Body of pancreas (tissue), 4 donors: ENCODE data around the gene ARFGAP2. TPM values are rescaled to one million over a fixed set of nuclear protein-coding genes. Genes with fewer than 3 reads are reported as not detected.
A peak's percentile ranks its signal among the peaks of the same experiment; 100 is the strongest.

ENCODE experiments used
- ATAC-seq: fragments of 150-250 bp; one replicate; pipeline ENCODE4 v1.9.1; 2016
- DNase-seq, 4 donors: peaks; one replicate each; pipeline ENCODE4 v3.0.0-alpha.2; 2019
- H3K27ac ChIP-seq, 4 donors: fragments of 200-600 bp; sonication (generic); 1 replicate in 3 of 4; 2 replicates in 1 of 4; pipeline versions ENCODE4 v1.5.1 to v1.6.1; 2016 to 2019; ENCODE audit warnings: mild to moderate bottlenecking in 1 of 4, mixed read lengths in 1 of 4, moderate library complexity in 1 of 4
- H3K27me3 ChIP-seq, 2 donors: fragments of 200-600 bp; sonication (generic); one replicate each; pipeline ENCODE4 v1.6.0; 2016; ENCODE audit warnings: mild to moderate bottlenecking in 1 of 2
- H3K36me3 ChIP-seq, 2 donors: fragments of 200-600 bp; sonication (generic); replicated peaks in 1 of 2; 2 replicates each; pipeline ENCODE4 v1.5.1; 2016; ENCODE audit warnings: low read depth in 2 of 2; ENCODE audit not compliant: insufficient read depth in 1 of 2
- H3K4me1 ChIP-seq: fragments of 200-600 bp; sonication (generic); one replicate; pipeline ENCODE4 v1.6.0; 2016
- H3K4me3 ChIP-seq, 2 donors: fragments of 200-600 bp; sonication (generic); 1 replicate in 1 of 2; 2 replicates in 1 of 2; pipeline ENCODE4 v1.5.1; 2016 to 2019
- H3K9me3 ChIP-seq, 3 donors: fragments of 200-600 bp; sonication (generic); 1 replicate in 2 of 3; 2 replicates in 1 of 3; pipeline ENCODE4 v1.5.1; 2016
- POLR2A ChIP-seq, 3 donors: fragments of 450-650 bp; IDR thresholded peaks; one replicate each; pipeline ENCODE4 v1.6.1; 2016; ENCODE audit warnings: antibody characterized with exemption in 3 of 3, mild to moderate bottlenecking in 2 of 3
- WGBS, 2 donors: methylation state at CpG; one replicate each; pipeline ENCODE4 v1.1.5; 2017; 5-methylcytosine and 5-hydroxymethylcytosine counted together
- intact Hi-C: fragments of 100-400 bp; cut with DNase I; formaldehyde crosslinking; loops from one replicate; pipeline ENCODE4 v1.15.1; 2023
- total RNA-seq, 2 donors: library from RNA; depleted of rRNA; stranded (reverse); fragments of >200 nt; gene quantifications; one replicate each; pipeline ENCODE4 v1.1.0, GENCODE V29; 2016
- TF ChIP-seq, protein P1 (sequence below), 7 experiments: fragments of 450-650 bp in 4 of 7; fragments of 200-600 bp in 3 of 7; sonication (generic) in 3 of 7; IDR thresholded peaks; one replicate each; pipeline ENCODE4 v1.5.1; 2016 to 2019; ENCODE audit warnings: antibody characterized with exemption in 7 of 7

Gene ARFGAP2
- total RNA-seq, 2 donors from 2014 or later = 143 to 212 TPM

DNA sequence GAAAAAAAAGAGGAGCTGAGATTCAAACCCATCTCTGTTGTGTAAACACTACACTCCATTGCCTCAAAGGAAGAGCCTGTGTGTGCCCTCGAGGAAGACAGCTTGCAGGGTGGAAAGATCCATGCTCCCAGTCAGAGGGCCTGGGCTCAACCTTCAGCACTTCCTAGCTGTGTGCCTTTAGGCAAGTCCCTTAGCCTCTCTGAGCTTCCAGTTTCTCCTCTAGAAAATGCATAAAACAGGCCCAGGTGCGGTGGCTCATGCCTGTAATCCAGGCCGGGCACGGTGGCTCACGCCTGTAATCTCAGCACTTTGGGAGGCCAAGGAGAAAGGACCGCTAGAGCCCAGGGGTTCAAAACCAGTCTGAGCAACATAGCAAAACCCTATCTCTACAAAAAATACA, 4.6 kb upstream of the ARFGAP2 start:
- no peak for ATAC-seq
- WGBS, 2 donors = 82 to 88% methylated on average over 6 of the region's 6 CpGs

DNA sequence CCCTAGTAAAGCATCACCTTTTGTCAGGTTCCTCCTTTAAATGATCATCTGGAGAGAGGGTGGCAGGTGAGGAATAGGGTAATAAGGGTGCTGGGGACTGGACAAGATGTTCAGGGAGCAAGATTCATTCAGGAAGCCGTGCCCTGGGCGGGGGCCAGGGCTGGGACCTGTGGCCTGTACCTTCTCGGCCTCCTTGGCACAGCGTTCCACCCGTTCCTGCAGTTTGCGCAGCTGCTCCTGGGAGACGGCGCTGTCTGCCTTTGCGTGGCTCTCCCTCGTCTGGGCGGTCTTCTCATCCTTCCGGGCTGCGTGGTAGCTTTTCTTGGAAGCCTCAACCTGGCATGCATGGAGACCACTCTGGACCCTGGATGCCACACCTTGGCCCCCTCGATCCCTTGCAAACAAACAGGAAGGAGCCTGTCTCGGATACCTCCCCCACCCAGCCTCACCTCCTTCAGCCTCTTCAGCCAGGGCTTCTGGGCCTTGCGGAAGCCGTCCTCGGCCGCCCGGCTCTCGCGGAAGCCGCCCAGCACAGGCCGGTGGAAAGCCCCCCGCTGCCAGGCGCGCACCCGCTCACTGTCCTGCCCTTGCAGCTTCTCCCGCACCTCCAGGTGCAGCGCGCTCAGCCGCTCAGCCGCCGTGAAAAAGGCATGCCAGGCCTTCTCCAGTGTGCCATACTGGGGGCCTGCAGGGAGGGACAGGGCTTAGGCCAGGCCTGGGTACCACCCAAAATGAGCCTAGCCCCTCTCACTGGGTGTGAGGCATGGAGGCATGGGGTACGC, 3.5 kb upstream of the ARFGAP2 start:
- Histone ChIP-seq H3K27me3 (no peaks in the 10 kb centered on the region), H3K27ac (no peak overlapping the region), H3K4me3 (no peak overlapping the region), H3K36me3 (no peaks in the 10 kb centered on the region), H3K4me1 (peaks cover 36% of the 10 kb centered on the region), H3K9me3 (no peaks in the 10 kb centered on the region)
- intact Hi-C loops = no loop called here
- TF ChIP-seq, protein P1, sequence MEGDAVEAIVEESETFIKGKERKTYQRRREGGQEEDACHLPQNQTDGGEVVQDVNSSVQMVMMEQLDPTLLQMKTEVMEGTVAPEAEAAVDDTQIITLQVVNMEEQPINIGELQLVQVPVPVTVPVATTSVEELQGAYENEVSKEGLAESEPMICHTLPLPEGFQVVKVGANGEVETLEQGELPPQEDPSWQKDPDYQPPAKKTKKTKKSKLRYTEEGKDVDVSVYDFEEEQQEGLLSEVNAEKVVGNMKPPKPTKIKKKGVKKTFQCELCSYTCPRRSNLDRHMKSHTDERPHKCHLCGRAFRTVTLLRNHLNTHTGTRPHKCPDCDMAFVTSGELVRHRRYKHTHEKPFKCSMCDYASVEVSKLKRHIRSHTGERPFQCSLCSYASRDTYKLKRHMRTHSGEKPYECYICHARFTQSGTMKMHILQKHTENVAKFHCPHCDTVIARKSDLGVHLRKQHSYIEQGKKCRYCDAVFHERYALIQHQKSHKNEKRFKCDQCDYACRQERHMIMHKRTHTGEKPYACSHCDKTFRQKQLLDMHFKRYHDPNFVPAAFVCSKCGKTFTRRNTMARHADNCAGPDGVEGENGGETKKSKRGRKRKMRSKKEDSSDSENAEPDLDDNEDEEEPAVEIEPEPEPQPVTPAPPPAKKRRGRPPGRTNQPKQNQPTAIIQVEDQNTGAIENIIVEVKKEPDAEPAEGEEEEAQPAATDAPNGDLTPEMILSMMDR (IDR thresholded peaks at IDR 0.05) = no peak
- no peak for TF ChIP-seq POLR2A (IDR thresholded peaks at IDR 0.05)
- 91 to 93% methylated on average over 18 to 35 of the region's 35 CpGs for WGBS, 2 donors
- DNase-seq = no peak
- no peak for ATAC-seq

More for the DNA sequence above, 4.6 kb upstream of the ARFGAP2 start:
- H3K4me3 ChIP-seq = no peak overlapping the region
- H3K27me3 ChIP-seq = no peaks in the 10 kb centered on the region
- H3K9me3 ChIP-seq = no peaks in the 10 kb centered on the region
- intact Hi-C loops = no loop called here
- no peak for TF ChIP-seq POLR2A (IDR thresholded peaks at IDR 0.05)
- TF ChIP-seq, protein P1 (IDR thresholded peaks at IDR 0.05) = no peak
- no peaks in the 10 kb centered on the region for H3K36me3 ChIP-seq
- H3K4me1 ChIP-seq = peaks cover 35% of the 10 kb centered on the region
- H3K27ac ChIP-seq = no peak overlapping the region
- no peak for DNase-seq

GRCh38 chr11:47179655-47179991, 2.9 kb upstream of the ARFGAP2 start:
- ATAC-seq (no peak), DNase-seq (peak in 3 of 4 donors; percentile 43 to 55 (median 50))
- Histone ChIP-seq H3K27me3 (no peaks in the 10 kb centered on the region), H3K4me3 (no peak overlapping the region), H3K36me3 (peaks cover 0 to 1% of the 10 kb centered on the region in 2 donors), H3K27ac (no peak overlapping the region), H3K4me1 (peaks cover 36% of the 10 kb centered on the region), H3K9me3 (no peaks in the 10 kb centered on the region)
- TF ChIP-seq, protein P1 (IDR thresholded peaks at IDR 0.05) = peak in 6 of 7 experiments; percentile 25 to 42 (median 36)
- TF ChIP-seq POLR2A (IDR thresholded peaks at IDR 0.05) = no peak
- intact Hi-C loops = loop anchor here (5.0 kb wide), 1 partner anchor 38 kb away; no protein-coding TSS in a partner anchor
- WGBS, 2 donors = 100% methylated on average over 1 of the region's 1 CpG

DNA sequence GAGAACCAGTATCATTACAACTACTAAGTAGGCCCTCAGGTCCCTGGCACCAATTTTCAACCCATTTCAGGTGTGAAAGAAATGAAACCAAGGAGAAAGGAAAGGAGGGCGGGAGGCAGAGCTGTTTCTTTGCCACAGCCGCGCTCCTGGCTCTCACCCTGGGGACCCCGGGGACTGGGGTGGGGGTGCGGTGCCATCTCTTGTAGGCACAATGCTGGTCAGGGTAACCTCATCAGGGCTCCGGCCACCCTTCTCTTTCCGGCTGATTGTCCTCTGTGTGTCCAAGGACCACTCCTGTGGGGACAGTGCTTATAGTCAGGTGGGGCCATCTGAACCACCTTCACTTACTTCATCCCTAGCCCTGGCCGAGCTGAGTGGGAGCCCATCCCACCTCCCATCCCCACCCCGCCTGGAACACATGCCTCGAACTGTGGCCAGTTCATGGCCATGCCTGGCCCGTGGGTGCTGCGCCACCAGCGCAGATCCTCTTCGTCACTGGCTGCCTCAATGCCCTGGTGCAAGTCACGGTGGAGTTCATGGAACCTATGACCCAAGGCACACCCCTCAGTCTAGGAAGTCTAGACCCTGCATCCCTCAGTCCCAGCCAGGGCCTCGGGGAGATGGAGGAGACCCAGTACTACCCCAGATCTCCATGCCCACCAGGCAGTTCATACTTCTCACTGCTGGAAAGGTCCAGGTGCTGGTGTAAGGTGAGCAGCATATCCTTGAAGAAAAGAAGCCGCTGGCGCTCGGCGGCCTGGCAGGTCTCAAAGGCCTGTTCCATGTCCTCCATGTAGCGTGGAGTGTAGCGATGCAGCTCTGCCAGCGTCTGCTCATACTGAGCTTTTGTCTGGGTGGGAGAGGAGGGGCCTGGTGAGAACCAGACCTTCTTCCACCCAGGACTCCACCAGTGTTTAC, 2.3 kb upstream of the ARFGAP2 start:
- Histone ChIP-seq H3K9me3 (no peaks in the 10 kb centered on the region), H3K27me3 (no peaks in the 10 kb centered on the region), H3K4me3 (no peak overlapping the region), H3K27ac (peak overlapping the region in 3 of 4 donors; percentile 98 to 99 (median 98)), H3K4me1 (peaks cover 30% of the 10 kb centered on the region), H3K36me3 (peaks cover 0 to 1% of the 10 kb centered on the region in 2 donors)
- DNase-seq (no peak), ATAC-seq (no peak)
- no peak for TF ChIP-seq POLR2A (IDR thresholded peaks at IDR 0.05)
- TF ChIP-seq, protein P1 (IDR thresholded peaks at IDR 0.05) = no peak
- 87 to 93% methylated on average over 15 to 23 of the region's 23 CpGs for WGBS, 2 donors
- intact Hi-C loops = loop anchor here (5.0 kb wide), 1 partner anchor 38 kb away; no protein-coding TSS in a partner anchor
